ENCODE measurements around the gene DYNLRB1. TPM values are rescaled to one million over a fixed set of nuclear protein-coding genes. Genes with fewer than 3 reads are reported as not detected.

DYNLRB1 gene
- total and polyA plus RNA-seq, 12 donors = 145 to 586 (median 224) TPM

DNA sequence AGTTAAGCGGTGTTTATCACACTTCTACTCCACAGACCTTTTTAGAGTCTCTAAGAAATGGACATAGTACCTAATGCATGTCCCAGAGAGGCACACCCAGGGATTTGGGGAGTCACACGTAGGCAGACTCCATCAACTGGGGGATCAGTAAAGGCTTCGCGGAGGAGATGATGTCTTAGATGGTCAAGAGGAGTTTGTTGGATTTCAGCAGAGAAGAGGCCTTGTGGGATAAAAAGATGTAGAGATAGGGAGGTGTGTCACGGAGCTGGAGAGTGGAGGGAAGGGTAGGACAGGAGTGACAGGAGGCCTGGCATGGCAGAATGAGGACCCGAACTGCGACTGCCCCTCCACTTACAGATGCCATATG lies 9.1 kb downstream of the DYNLRB1 start:
- H3K4me3 ChIP-seq = no peak overlapping the region
- peaks cover 31 to 54% of the 10 kb centered on the region in 2 donors for H3K4me1 ChIP-seq (replicated peaks in 1 of 2)
- 62 to 76% (median 69%) methylated on average over 7 of the region's 7 CpGs for WGBS, 4 donors
- H3K27me3 ChIP-seq = no peaks in the 10 kb centered on the region
- TF ChIP-seq, protein P1, sequence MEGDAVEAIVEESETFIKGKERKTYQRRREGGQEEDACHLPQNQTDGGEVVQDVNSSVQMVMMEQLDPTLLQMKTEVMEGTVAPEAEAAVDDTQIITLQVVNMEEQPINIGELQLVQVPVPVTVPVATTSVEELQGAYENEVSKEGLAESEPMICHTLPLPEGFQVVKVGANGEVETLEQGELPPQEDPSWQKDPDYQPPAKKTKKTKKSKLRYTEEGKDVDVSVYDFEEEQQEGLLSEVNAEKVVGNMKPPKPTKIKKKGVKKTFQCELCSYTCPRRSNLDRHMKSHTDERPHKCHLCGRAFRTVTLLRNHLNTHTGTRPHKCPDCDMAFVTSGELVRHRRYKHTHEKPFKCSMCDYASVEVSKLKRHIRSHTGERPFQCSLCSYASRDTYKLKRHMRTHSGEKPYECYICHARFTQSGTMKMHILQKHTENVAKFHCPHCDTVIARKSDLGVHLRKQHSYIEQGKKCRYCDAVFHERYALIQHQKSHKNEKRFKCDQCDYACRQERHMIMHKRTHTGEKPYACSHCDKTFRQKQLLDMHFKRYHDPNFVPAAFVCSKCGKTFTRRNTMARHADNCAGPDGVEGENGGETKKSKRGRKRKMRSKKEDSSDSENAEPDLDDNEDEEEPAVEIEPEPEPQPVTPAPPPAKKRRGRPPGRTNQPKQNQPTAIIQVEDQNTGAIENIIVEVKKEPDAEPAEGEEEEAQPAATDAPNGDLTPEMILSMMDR (IDR thresholded peaks at IDR 0.05) = no peak
- no peak for TF ChIP-seq POLR2A (IDR thresholded peaks at IDR 0.05)
- H3K27ac ChIP-seq = peak overlapping the region; percentile 51 to 94 (median 87)
- intact Hi-C loops (cut with DNase I) = loop anchor here in 1 of 2 donors (10.0 kb wide), 1 partner anchor 211 kb away; no protein-coding TSS in a partner anchor
- no peak for DNase-seq
- no peaks in the 10 kb centered on the region for H3K9me3 ChIP-seq (replicated peaks in 1 of 3)
- peaks cover 0 to 40% of the 10 kb centered on the region in 2 donors for H3K36me3 ChIP-seq (replicated peaks in 1 of 2)

DNA sequence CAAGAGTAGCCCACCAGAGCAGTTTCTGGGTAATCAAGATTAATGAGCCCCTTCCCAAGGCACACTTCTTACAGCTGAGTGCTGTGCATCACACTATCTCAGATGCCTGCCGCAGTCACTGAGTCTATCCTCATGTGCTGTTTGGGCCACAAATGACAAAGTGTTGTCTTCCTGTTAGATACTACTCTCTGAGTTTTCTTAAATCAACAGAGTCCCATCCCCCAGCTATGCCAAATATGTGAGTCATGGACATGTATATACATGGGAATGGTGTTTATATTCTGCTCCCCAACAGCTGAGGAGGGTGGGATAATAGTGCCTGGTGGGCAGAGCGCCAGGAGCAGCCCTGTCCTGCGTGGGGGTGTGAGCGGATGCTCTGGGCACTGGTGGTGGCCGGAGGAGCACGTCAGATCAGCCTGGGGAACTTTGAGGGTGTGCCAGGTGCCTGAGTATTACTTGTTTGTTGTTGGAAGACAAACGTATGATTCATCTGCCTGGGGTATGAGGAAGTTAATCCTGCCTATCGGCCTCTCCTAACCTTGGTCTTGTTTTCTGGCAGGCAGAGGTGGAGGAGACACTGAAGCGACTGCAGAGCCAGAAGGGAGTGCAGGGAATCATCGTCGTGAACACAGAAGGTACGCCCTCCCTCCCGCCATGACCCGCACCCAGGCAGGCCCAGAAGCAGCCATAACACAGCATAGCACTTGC lies 9.6 kb downstream of the DYNLRB1 start:
- Histone ChIP-seq H3K4me3 (no peak overlapping the region), H3K4me1 (replicated peaks in 1 of 2) (peaks cover 31 to 54% of the 10 kb centered on the region in 2 donors), H3K27ac (peak overlapping the region; percentile 51 to 94 (median 87)), H3K9me3 (replicated peaks in 1 of 3) (no peaks in the 10 kb centered on the region), H3K36me3 (replicated peaks in 1 of 2) (peaks cover 0 to 37% of the 10 kb centered on the region in 2 donors), H3K27me3 (no peaks in the 10 kb centered on the region)
- DNase-seq = peak; percentile 83 to 96 (median 95)
- WGBS, 4 donors = 18 to 26% (median 21%) methylated on average over 12 to 14 of the region's 14 CpGs
- TF ChIP-seq, protein P1 (IDR thresholded peaks at IDR 0.05) = no peak
- TF ChIP-seq POLR2A (IDR thresholded peaks at IDR 0.05) = peak in 1 of 2 donors; percentile 77
- intact Hi-C loops (cut with DNase I) = loop anchor here in 1 of 2 donors (10.0 kb wide), 1 partner anchor 211 kb away; no protein-coding TSS in a partner anchor

DNA sequence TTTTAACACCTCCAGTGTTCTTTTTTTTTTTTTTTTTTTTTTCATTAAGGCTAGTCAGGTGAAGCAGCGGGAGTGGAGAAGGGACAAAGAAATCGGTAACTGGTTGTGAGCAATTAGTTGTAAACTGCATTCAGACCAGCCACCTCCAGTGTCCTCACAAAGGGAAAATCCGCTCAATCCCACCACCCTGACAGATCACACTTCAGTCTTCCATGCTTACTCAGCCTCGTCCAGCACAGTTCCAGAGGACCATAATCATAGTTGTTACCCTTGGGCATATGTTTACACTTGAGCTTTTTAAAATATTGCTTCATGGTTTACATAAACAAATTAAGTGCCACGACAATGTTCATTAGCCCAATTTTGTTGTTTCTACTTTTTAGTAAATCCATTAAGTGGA lies 10.2 kb downstream of the DYNLRB1 start:
- peaks cover 0 to 37% of the 10 kb centered on the region in 2 donors for H3K36me3 ChIP-seq (replicated peaks in 1 of 2)
- 59 to 65% (median 62%) methylated on average over 5 of the region's 5 CpGs for WGBS, 4 donors

DNA sequence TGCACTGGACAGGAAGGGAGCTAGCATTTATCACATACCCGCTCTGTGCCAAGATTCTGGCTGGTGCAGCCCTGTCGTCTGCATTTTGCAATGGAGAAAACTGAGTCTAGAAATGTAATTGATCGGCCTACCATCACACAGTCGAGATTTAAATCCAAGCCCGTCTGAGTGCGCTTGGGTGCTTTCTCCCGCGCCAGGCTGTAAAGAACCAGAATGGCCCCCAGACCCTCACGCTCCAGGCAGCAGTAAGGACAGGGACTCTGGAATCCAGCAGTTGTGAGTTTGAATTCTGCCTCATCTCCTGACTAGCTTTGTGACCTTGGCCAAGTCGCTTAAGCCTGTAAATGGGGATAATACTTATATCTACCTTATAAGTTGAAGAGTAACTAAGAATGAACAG lies 10.8 kb downstream of the DYNLRB1 start:
- Histone ChIP-seq H3K4me3 (no peak overlapping the region), H3K27me3 (no peaks in the 10 kb centered on the region), H3K4me1 (replicated peaks in 1 of 2) (peaks cover 31 to 48% of the 10 kb centered on the region in 2 donors), H3K36me3 (replicated peaks in 1 of 2) (peaks cover 0 to 37% of the 10 kb centered on the region in 2 donors), H3K27ac (peak overlapping the region in 2 of 5 donors; percentile 87 to 94), H3K9me3 (replicated peaks in 1 of 3) (no peaks in the 10 kb centered on the region)
- TF ChIP-seq, protein P1 (IDR thresholded peaks at IDR 0.05) = no peak
- no peak for TF ChIP-seq POLR2A (IDR thresholded peaks at IDR 0.05)
- intact Hi-C loops (cut with DNase I) = loop anchor here in 1 of 2 donors (10.0 kb wide), 1 partner anchor 212 kb away; no protein-coding TSS in a partner anchor
- WGBS, 4 donors = 79 to 86% (median 82%) methylated on average over 10 of the region's 10 CpGs
- peak in 2 of 7 donors; percentile 13 to 49 for DNase-seq

More for the DNA sequence above, 10.2 kb downstream of the DYNLRB1 start:
- DNase-seq = peak in 5 of 7 donors; percentile 31 to 55 (median 48)
- Histone ChIP-seq H3K27ac (peak overlapping the region in 4 of 5 donors; percentile 77 to 94 (median 87)), H3K4me3 (no peak overlapping the region), H3K9me3 (replicated peaks in 1 of 3) (no peaks in the 10 kb centered on the region), H3K27me3 (no peaks in the 10 kb centered on the region), H3K4me1 (replicated peaks in 1 of 2) (peaks cover 31 to 54% of the 10 kb centered on the region in 2 donors)
- TF ChIP-seq, protein P1 (IDR thresholded peaks at IDR 0.05) = no peak
- no peak for TF ChIP-seq POLR2A (IDR thresholded peaks at IDR 0.05)
- intact Hi-C loops (cut with DNase I) = loop anchor here in 1 of 2 donors (10.0 kb wide), 1 partner anchor 212 kb away; no protein-coding TSS in a partner anchor
